Suprapubic skin (tissue), 3 donors: ENCODE measurements around the gene TTC13.

ENCODE experiments used
- POLR2AphosphoS5 ChIP-seq, 3 donors: sonication (generic); formaldehyde crosslinking; IDR thresholded peaks; one replicate each; pipeline ENCODE4 v1.6.1; 2017; ENCODE audit warnings: antibody characterized with exemption in 3 of 3
- TF ChIP-seq, protein P1 (sequence below), 2 donors: fragments of 200-600 bp in 1 of 2; fragments of 450-650 bp in 1 of 2; sonication (generic) in 1 of 2; IDR thresholded peaks; one replicate each; pipeline ENCODE4 v1.5.1; 2016 to 2019; ENCODE audit warnings: antibody characterized with exemption in 2 of 2, mild to moderate bottlenecking in 1 of 2, moderate library complexity in 1 of 2

GRCh38 chr1:231011963-231012362 lies 33.3 kb upstream of the TTC13 start:
- TF ChIP-seq, protein P1, sequence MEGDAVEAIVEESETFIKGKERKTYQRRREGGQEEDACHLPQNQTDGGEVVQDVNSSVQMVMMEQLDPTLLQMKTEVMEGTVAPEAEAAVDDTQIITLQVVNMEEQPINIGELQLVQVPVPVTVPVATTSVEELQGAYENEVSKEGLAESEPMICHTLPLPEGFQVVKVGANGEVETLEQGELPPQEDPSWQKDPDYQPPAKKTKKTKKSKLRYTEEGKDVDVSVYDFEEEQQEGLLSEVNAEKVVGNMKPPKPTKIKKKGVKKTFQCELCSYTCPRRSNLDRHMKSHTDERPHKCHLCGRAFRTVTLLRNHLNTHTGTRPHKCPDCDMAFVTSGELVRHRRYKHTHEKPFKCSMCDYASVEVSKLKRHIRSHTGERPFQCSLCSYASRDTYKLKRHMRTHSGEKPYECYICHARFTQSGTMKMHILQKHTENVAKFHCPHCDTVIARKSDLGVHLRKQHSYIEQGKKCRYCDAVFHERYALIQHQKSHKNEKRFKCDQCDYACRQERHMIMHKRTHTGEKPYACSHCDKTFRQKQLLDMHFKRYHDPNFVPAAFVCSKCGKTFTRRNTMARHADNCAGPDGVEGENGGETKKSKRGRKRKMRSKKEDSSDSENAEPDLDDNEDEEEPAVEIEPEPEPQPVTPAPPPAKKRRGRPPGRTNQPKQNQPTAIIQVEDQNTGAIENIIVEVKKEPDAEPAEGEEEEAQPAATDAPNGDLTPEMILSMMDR (IDR thresholded peaks at IDR 0.05), result no peak
- TF ChIP-seq POLR2AphosphoS5 (IDR thresholded peaks at IDR 0.05), result no peak
